Neural progenitor cell (in vitro differentiated cells): Measurements from ENCODE around the gene FIBCD1. TPM values are rescaled to one million over a fixed set of nuclear protein-coding genes. Genes with fewer than 3 reads are reported as not detected.
A peak's percentile ranks its signal among the peaks of the same experiment; 100 is the strongest.
"Not testable (repeated sequence)": the region's sequence is repeated elsewhere in the genome, so short reads cannot be mapped to it uniquely, and the experiment has no call there.

Experiments used
- DNase-seq: peaks from one replicate; pipeline ENCODE4 v3.0.0-alpha.2; 2016; ENCODE audit warnings: low spot score
- H2AFZ ChIP-seq: fragments of 200-600 bp; sonication (generic); replicated peaks from 2 replicates; pipeline ENCODE4 v1.6.1; 2016; ENCODE audit warnings: antibody characterized with exemption
- H3F3A ChIP-seq: fragments of 200-600 bp; sonication (generic); 2 replicates; pipeline ENCODE4 v1.6.1; 2016; ENCODE audit warnings: antibody characterized with exemption, low read depth
- H3K27ac ChIP-seq: fragments of 200-600 bp; sonication (generic); 2 replicates; pipeline ENCODE4 v1.5.1; 2016; ENCODE audit warnings: mild to moderate bottlenecking
- H3K27me3 ChIP-seq: fragments of 200-600 bp; sonication (generic); 2 replicates; pipeline ENCODE4 v1.6.1; 2016; ENCODE audit warnings: mild to moderate bottlenecking, moderate library complexity
- H3K36me3 ChIP-seq: fragments of 200-600 bp; sonication (generic); 2 replicates; pipeline ENCODE4 v1.5.1; 2016
- H3K4me1 ChIP-seq: fragments of 200-600 bp; sonication (generic); 2 replicates; pipeline ENCODE4 v1.6.1; 2016; ENCODE audit warnings: mixed run types
- H3K4me2 ChIP-seq: fragments of 200-600 bp; sonication (generic); 2 replicates; pipeline ENCODE4 v1.6.1; 2016
- H3K4me3 ChIP-seq: fragments of 200-600 bp; sonication (generic); 2 replicates; pipeline ENCODE4 v1.5.1; 2016
- H3K79me2 ChIP-seq: fragments of 200-600 bp; sonication (generic); 2 replicates; pipeline ENCODE4 v1.6.1; 2016; ENCODE audit warnings: low read depth
- H3K9ac ChIP-seq: fragments of 200-600 bp; sonication (generic); 2 replicates; pipeline ENCODE4 v1.6.1; 2016
- H3K9me3 ChIP-seq: fragments of 200-600 bp; sonication (generic); 2 replicates; pipeline ENCODE4 v1.5.1; 2016; ENCODE audit warnings: low read depth
- H4K20me1 ChIP-seq: fragments of 200-600 bp; sonication (generic); 2 replicates; pipeline ENCODE4 v1.6.1; 2016; ENCODE audit warnings: low read depth
- H3K27ac Mint-ChIP-seq: 3 replicates; pipeline ENCODE4 v1.8.0; 2021; ENCODE audit warnings: mixed read lengths
- H3K27me3 Mint-ChIP-seq: 2 replicates; pipeline ENCODE4 v1.8.0; 2022; ENCODE audit warnings: low read depth, mild to moderate bottlenecking, inconsistent platforms, moderate library complexity, mixed read lengths; ENCODE audit not compliant: insufficient read depth
- H3K36me3 Mint-ChIP-seq: 3 replicates; pipeline ENCODE4 v1.8.0; 2021; ENCODE audit warnings: mixed read lengths
- H3K4me1 Mint-ChIP-seq: 3 replicates; pipeline ENCODE4 v1.8.0; 2021; ENCODE audit warnings: mixed read lengths
- H3K4me3 Mint-ChIP-seq: 3 replicates; pipeline ENCODE4 v1.8.0; 2021; ENCODE audit warnings: mild to moderate bottlenecking, moderate library complexity, mixed read lengths
- H3K9me3 Mint-ChIP-seq: 3 replicates; pipeline ENCODE4 v1.8.0; 2020; ENCODE audit warnings: mixed read lengths
- CTCF ChIP-seq: fragments of 200-600 bp; sonication (generic); IDR thresholded peaks from 2 replicates; pipeline ENCODE4 v1.5.1; 2017; ENCODE audit warnings: antibody characterized with exemption, mild to moderate bottlenecking
- EZH2 ChIP-seq: fragments of 200-600 bp; sonication (generic); IDR thresholded peaks from 2 replicates; pipeline ENCODE4 v1.6.1; 2017; ENCODE audit warnings: antibody characterized with exemption, mild to moderate bottlenecking, moderate library complexity
- EZH2phosphoT487 ChIP-seq: fragments of 200-600 bp; sonication (generic); IDR thresholded peaks from 2 replicates; pipeline ENCODE4 v1.6.1; 2017; ENCODE audit warnings: antibody characterized with exemption
- total RNA-seq: library from RNA; depleted of rRNA; stranded (reverse); fragments of >200 nt; gene quantifications from 2 replicates; pipeline ENCODE4 v1.2.3, GENCODE V29; 2015; ENCODE audit warnings: low replicate concordance

The FIBCD1 gene
- total RNA-seq, 1 donor from 2014 or later, result 1.8 TPM

- Histone ChIP-seq H3K4me3 (no peak overlapping the region), H4K20me1 (no peaks in the 10 kb centered on the region), H3K79me2 (no peaks in the 10 kb centered on the region), H3K4me2 (no peak overlapping the region), H3K9ac (no peak overlapping the region), H3K36me3 (no peaks in the 10 kb centered on the region), H3F3A (peaks cover 5% of the 10 kb centered on the region), H2AFZ (no peak overlapping the region), H3K27ac (no peak overlapping the region), H3K27me3 (no peaks in the 10 kb centered on the region), H3K9me3 (no peaks in the 10 kb centered on the region), H3K4me1 (peaks cover 12% of the 10 kb centered on the region)
- H3K27ac Mint-ChIP-seq, result peak overlapping the region; percentile 46
- peaks cover 15% of the 10 kb centered on the region for H3K27me3 Mint-ChIP-seq
- H3K4me3 Mint-ChIP-seq, result no peak overlapping the region
- H3K4me1 Mint-ChIP-seq, result peaks cover 11% of the 10 kb centered on the region
- peaks cover 2% of the 10 kb centered on the region for H3K36me3 Mint-ChIP-seq
- DNase-seq, result no peak
- H3K9me3 Mint-ChIP-seq, result peaks cover 15% of the 10 kb centered on the region
- TF ChIP-seq EZH2 (no peak), EZH2phosphoT487 (no peak), CTCF (no peak)
Measured at GRCh38 chr9:130959809-130960334, 20.8 kb upstream of the FIBCD1 start.

GRCh38 chr9:130958564-130958963, 19.5 kb upstream of the FIBCD1 start:
- H3K4me3 ChIP-seq, H4K20me1 ChIP-seq, H3K9me3 ChIP-seq, H3K4me2 ChIP-seq, DNase-seq, H3K27ac ChIP-seq, H3F3A ChIP-seq, H3K27me3 ChIP-seq, H3K9ac ChIP-seq, H3K79me2 ChIP-seq, H2AFZ ChIP-seq, H3K36me3 Mint-ChIP-seq, H3K36me3 ChIP-seq: not testable (repeated sequence)
- H3K4me1 ChIP-seq, result peaks cover 12% of the 10 kb centered on the region
- H3K4me3 Mint-ChIP-seq, result peak overlapping the region; percentile 65
- peak overlapping the region; percentile 90 for H3K27ac Mint-ChIP-seq
- peaks cover 11% of the 10 kb centered on the region for H3K4me1 Mint-ChIP-seq
- H3K9me3 Mint-ChIP-seq, result peaks cover 15% of the 10 kb centered on the region
- peaks cover 15% of the 10 kb centered on the region for H3K27me3 Mint-ChIP-seq

- Histone ChIP-seq H3K4me3 (no peak overlapping the region), H3K27ac (no peak overlapping the region), H2AFZ (no peak overlapping the region), H3K4me1 (peaks cover 12% of the 10 kb centered on the region), H3F3A (peaks cover 7% of the 10 kb centered on the region), H3K9me3 (no peaks in the 10 kb centered on the region), H3K79me2 (no peaks in the 10 kb centered on the region), H3K9ac (no peak overlapping the region), H3K27me3 (no peaks in the 10 kb centered on the region), H4K20me1 (no peaks in the 10 kb centered on the region), H3K36me3 (no peaks in the 10 kb centered on the region), H3K4me2 (no peak overlapping the region)
- Mint-ChIP-seq H3K36me3 (peaks cover 2% of the 10 kb centered on the region), H3K9me3 (peaks cover 15% of the 10 kb centered on the region), H3K4me3 (no peak overlapping the region), H3K27ac (no peak overlapping the region), H3K4me1 (peaks cover 11% of the 10 kb centered on the region), H3K27me3 (peaks cover 17% of the 10 kb centered on the region)
- DNase-seq, result no peak
- TF ChIP-seq EZH2phosphoT487 (no peak), EZH2 (no peak), CTCF (no peak)
Measured at GRCh38 chr9:130957451-130958203, 18.6 kb upstream of the FIBCD1 start.
